SK-N-MC (cell line): ENCODE data around the gene CCDC7.
"Not testable (repeated sequence)": the region's sequence is repeated elsewhere in the genome, so short reads cannot be mapped to it uniquely, and the experiment has no call there.

Experiments
- DNase-seq: peaks from one replicate; pipeline ENCODE4 v3.0.0-alpha.2; 2011; ENCODE audit warnings: low read depth, low spot score
- H3K27ac ChIP-seq: fragments of 200-600 bp; sonication (generic); 2 replicates; pipeline ENCODE4 v1.5.1; 2016; ENCODE audit warnings: mixed run types
- H3K36me3 ChIP-seq: fragments of 200-600 bp; sonication (generic); 2 replicates; pipeline ENCODE4 v1.6.1; 2017; ENCODE audit warnings: antibody characterized with exemption, low read length, mixed read lengths; ENCODE audit not compliant: insufficient read depth
- H3K4me3 ChIP-seq: fragments of 200-600 bp; sonication (generic); 2 replicates; pipeline ENCODE4 v1.5.1; 2016
- H3K9ac ChIP-seq: fragments of 200-600 bp; sonication (generic); 2 replicates; pipeline ENCODE4 v1.8.0; 2017; ENCODE audit warnings: mixed run types, mixed read lengths; ENCODE audit not compliant: insufficient read length
- H3K9me3 ChIP-seq: fragments of 200-600 bp; sonication (generic); 2 replicates; pipeline ENCODE4 v1.6.1; 2017; ENCODE audit warnings: low read depth, mild to moderate bottlenecking, antibody characterized with exemption, low read length, moderate library complexity, mixed read lengths
- EZH2 ChIP-seq: fragments of 200-600 bp; sonication (generic); IDR thresholded peaks from one replicate; pipeline ENCODE4 v1.6.1; 2017; ENCODE audit warnings: antibody characterized with exemption
- FOXP2 ChIP-seq: optimal IDR thresholded peaks from 2 replicates; pipeline ENCODE3; 2011; ENCODE audit warnings: mild to moderate bottlenecking, moderate library complexity; ENCODE audit not compliant: insufficient read depth; ENCODE audit errors: extremely low read length, control extremely low read depth
- POLR2AphosphoS5 ChIP-seq: IDR thresholded peaks from 2 replicates; pipeline ENCODE4 v1.6.1; 2012; ENCODE audit warnings: mild to moderate bottlenecking, low read depth, low read length, borderline replicate concordance

CCDC7 gene

GRCh38 chr10:32687546-32687945 lies 241.6 kb downstream of the CCDC7 start:
- TF ChIP-seq POLR2AphosphoS5 (no peak), FOXP2 (no peak)
- Histone ChIP-seq H3K9me3 (no peaks in the 10 kb centered on the region), H3K36me3 (no peaks in the 10 kb centered on the region), H3K4me3 (no peak overlapping the region), H3K9ac (no peak overlapping the region), H3K27ac (no peak overlapping the region)
- no peak for DNase-seq

- Histone ChIP-seq H3K36me3 (no peaks in the 10 kb centered on the region), H3K4me3 (no peak overlapping the region), H3K9me3 (no peaks in the 10 kb centered on the region), H3K27ac (no peak overlapping the region), H3K9ac (no peak overlapping the region)
- DNase-seq: no peak
- TF ChIP-seq FOXP2: no peak
- no peak for TF ChIP-seq POLR2AphosphoS5
- TF ChIP-seq EZH2: no peak
These were observed 246.2 kb downstream of the CCDC7 start for GRCh38 chr10:32692174-32692573.

GRCh38 chr10:32693441-32693979 lies 247.6 kb downstream of the CCDC7 start:
- Histone ChIP-seq H3K27ac (no peak overlapping the region), H3K9ac (no peak overlapping the region), H3K4me3 (no peak overlapping the region), H3K36me3 (no peaks in the 10 kb centered on the region), H3K9me3 (no peaks in the 10 kb centered on the region)
- no peak for TF ChIP-seq EZH2
- TF ChIP-seq FOXP2: no peak
- no peak for TF ChIP-seq POLR2AphosphoS5
- no peak for DNase-seq

GRCh38 chr10:32699683-32700082 lies 253.7 kb downstream of the CCDC7 start:
- not testable (repeated sequence) for H3K9me3 ChIP-seq, H3K4me3 ChIP-seq, H3K9ac ChIP-seq, DNase-seq, H3K36me3 ChIP-seq, H3K27ac ChIP-seq

GRCh38 chr10:32713560-32713959 lies 267.6 kb downstream of the CCDC7 start:
- DNase-seq: no peak
- TF ChIP-seq POLR2AphosphoS5: no peak
- TF ChIP-seq EZH2: no peak
- no peaks in the 10 kb centered on the region for H3K36me3 ChIP-seq
- no peak overlapping the region for H3K4me3 ChIP-seq
- H3K27ac ChIP-seq: no peak overlapping the region
- no peaks in the 10 kb centered on the region for H3K9me3 ChIP-seq
- H3K9ac ChIP-seq: no peak overlapping the region

GRCh38 chr10:32731527-32731926 lies 285.6 kb downstream of the CCDC7 start:
- H3K9me3 ChIP-seq: no peaks in the 10 kb centered on the region
- TF ChIP-seq FOXP2 (no peak), POLR2AphosphoS5 (no peak), EZH2 (no peak)
- no peaks in the 10 kb centered on the region for H3K36me3 ChIP-seq
- H3K9ac ChIP-seq: no peak overlapping the region
- H3K4me3 ChIP-seq: no peak overlapping the region
- H3K27ac ChIP-seq: no peak overlapping the region
- DNase-seq: no peak

- H3K27ac ChIP-seq: no peak overlapping the region
- H3K4me3 ChIP-seq: no peak overlapping the region
- H3K9ac ChIP-seq: no peak overlapping the region
- no peak for DNase-seq
- H3K9me3 ChIP-seq: no peaks in the 10 kb centered on the region
- H3K36me3 ChIP-seq: no peaks in the 10 kb centered on the region
- TF ChIP-seq FOXP2 (no peak), POLR2AphosphoS5 (no peak), EZH2 (no peak)
These were observed 293.0 kb downstream of the CCDC7 start for GRCh38 chr10:32738958-32739357.

- no peak for TF ChIP-seq FOXP2
- no peaks in the 10 kb centered on the region for H3K9me3 ChIP-seq
- H3K9ac ChIP-seq: no peak overlapping the region
- no peaks in the 10 kb centered on the region for H3K36me3 ChIP-seq
- DNase-seq: no peak
- no peak overlapping the region for H3K27ac ChIP-seq
- no peak overlapping the region for H3K4me3 ChIP-seq
These were observed 298.4 kb downstream of the CCDC7 start for GRCh38 chr10:32744321-32744720.

GRCh38 chr10:32746869-32747268 lies 300.9 kb downstream of the CCDC7 start:
- TF ChIP-seq FOXP2 (no peak), EZH2 (no peak), POLR2AphosphoS5 (no peak)
- H3K9ac ChIP-seq: no peak overlapping the region

GRCh38 chr10:32751582-32751981 lies 305.6 kb downstream of the CCDC7 start:
- H3K9me3 ChIP-seq: no peaks in the 10 kb centered on the region
- H3K36me3 ChIP-seq: no peaks in the 10 kb centered on the region
- H3K27ac ChIP-seq: no peak overlapping the region
- H3K9ac ChIP-seq: no peak overlapping the region
- DNase-seq: no peak
- H3K4me3 ChIP-seq: no peak overlapping the region
- TF ChIP-seq EZH2 (no peak), FOXP2 (no peak), POLR2AphosphoS5 (no peak)

More at GRCh38 chr10:32746869-32747268, 300.9 kb downstream of the CCDC7 start:
- no peaks in the 10 kb centered on the region for H3K36me3 ChIP-seq
- DNase-seq: no peak
- H3K4me3 ChIP-seq: no peak overlapping the region
- H3K9me3 ChIP-seq: no peaks in the 10 kb centered on the region
- no peak overlapping the region for H3K27ac ChIP-seq

- not testable (repeated sequence) for H3K36me3 ChIP-seq, H3K9ac ChIP-seq, H3K4me3 ChIP-seq, DNase-seq, H3K27ac ChIP-seq, H3K9me3 ChIP-seq
These were observed 309.0 kb downstream of the CCDC7 start for GRCh38 chr10:32754900-32755299.
